GM19025 (cell line): ENCODE data around the gene PLCXD3.
A peak's percentile ranks its signal among the peaks of the same experiment; 100 is the strongest.

Experiments
- ATAC-seq: cut with Tn5 transposase; IDR thresholded peaks from one replicate; pipeline ENCODE4 v1.9.1; 2021; ENCODE audit warnings: mild to moderate bottlenecking, low read depth, moderate library complexity; ENCODE audit not compliant: unreplicated experiment

PLCXD3 gene

DNA sequence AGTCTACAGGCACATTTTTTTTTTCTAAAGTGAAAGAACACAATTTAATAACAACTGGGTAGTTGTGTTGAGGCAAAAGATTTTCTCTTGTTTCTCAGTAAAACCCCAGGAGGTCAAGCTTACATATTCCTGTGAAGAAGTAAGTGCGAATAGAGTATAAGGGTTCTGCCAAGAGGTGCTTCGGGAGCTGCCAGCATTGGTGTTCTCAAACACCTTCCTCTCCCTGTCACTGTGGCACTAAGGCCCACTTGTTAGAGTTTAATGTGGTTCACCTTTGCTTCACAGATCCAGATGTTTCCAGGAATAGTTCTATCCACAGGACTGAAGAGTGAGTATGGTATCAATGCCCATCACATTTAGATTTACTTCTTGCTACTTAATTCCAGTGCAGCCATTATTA, 205.3 kb downstream of the PLCXD3 start:
- no peak for ATAC-seq

DNA sequence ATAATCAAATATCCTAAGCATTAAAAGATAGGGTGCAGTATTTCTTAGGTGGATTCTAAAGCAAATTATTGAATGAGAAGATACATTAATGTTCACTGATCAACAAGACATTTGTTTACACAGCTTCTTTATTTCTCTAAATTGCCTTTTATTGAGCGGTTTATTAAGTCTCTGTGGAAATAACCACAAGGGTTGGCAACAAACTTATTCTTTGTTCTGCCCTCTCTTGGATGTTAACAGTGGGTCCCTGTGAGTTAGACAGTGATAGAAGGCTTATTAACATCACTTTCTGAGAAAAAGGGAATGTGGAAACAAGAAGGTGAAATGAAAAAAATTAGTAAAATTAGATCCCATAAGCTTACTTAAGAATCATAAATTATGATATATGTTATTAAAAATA, 214.3 kb downstream of the PLCXD3 start:
- ATAC-seq, result no peak

DNA sequence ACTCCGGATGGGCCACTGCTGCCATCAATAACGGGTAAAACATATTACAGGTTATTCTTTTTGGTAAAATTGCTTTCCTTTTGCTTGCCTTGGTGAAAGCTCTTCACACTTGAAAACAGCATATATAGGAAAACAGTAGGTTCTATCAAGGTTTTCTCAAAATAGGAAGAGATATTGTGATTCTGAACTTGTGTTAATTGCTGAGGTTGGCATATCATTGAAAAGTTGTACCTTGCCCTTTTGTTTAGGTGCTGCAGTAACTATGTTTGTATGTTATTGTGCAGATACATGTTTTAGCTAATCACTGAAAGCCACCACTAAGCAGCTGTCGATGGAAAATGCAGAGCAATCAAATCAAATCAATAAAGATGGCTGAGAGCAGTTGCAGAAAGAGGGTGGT, 219.1 kb downstream of the PLCXD3 start:
- ATAC-seq, result no peak

- no peak for ATAC-seq
Measured at GRCh38 chr5:41290810-41291209, 219.6 kb downstream of the PLCXD3 start.

GRCh38 chr5:41289970-41290464, 220.4 kb downstream of the PLCXD3 start:
- no peak for ATAC-seq

GRCh38 chr5:41286696-41287095, 223.7 kb downstream of the PLCXD3 start:
- no peak for ATAC-seq

- ATAC-seq, result no peak
Measured at GRCh38 chr5:41286165-41286564, 224.2 kb downstream of the PLCXD3 start.

- no peak for ATAC-seq
Measured at GRCh38 chr5:41284938-41285337, 225.5 kb downstream of the PLCXD3 start.

GRCh38 chr5:41281215-41281810, 229.1 kb downstream of the PLCXD3 start:
- no peak for ATAC-seq

DNA sequence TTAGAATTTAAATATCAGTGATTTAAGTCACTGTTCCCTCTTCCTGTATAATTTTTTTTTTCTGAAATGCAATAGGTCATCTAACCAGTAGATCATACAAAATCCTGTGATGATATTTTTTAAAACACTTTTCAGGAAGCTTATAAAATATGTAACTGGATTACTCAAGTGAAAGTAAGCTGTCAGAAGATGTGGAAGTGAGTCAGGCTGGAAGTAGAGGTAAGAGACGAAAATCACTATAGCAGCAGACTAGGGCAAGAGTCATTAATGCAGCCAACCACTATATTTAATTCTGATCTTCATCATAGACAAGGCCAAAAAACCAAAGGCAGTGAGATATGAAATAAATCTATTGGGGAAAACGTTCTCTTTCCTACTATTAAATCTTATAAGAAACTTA, 231.4 kb downstream of the PLCXD3 start:
- ATAC-seq, result no peak

- ATAC-seq, result no peak
Measured at GRCh38 chr5:41277476-41278245, 232.7 kb downstream of the PLCXD3 start.

GRCh38 chr5:41275813-41276512, 234.4 kb downstream of the PLCXD3 start:
- ATAC-seq, result peak; percentile 79

DNA sequence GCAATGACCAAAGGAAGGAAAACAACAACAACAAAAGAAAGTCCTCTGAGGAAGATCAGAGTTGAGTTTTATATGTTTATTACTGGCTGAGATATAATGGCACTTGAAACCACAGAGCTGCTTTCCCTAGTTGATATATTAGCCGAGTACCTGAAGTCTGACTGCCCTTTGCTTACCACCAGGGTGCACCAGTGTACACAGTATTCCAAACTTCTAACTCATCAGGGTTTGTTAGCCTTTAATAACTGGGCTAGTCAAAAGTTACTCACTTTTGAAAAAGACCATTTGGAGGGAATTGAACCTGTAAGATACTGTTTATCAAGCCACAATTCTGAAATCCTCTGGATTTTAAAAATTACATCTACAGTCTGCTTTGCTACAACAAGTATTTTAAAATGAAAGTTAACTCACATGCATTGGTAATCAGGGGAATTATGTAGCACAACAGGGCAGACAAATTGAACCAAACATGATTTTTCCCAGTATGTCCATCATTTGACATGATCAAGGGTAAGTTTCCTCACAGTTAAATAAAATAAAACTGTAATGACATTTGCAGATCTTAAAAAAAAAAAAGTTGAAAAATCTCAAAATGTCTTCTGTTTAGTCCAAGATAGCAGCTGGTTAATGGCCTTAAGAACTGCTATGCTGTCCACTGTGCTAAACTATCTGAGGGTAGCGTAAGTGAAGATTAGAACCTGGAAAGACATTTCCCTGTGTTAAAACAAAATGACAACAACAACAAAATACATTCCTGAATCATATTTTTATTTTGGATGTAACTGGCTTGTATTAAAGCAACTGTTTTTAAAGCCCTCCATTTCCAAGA, 239.8 kb downstream of the PLCXD3 start:
- peak; percentile 84 for ATAC-seq

GRCh38 chr5:41268894-41269293, 241.5 kb downstream of the PLCXD3 start:
- ATAC-seq, result no peak

- ATAC-seq, result no peak
Measured at GRCh38 chr5:41266377-41266776, 244.0 kb downstream of the PLCXD3 start.

- no peak for ATAC-seq
Measured at GRCh38 chr5:41264019-41264418, 246.4 kb downstream of the PLCXD3 start.

DNA sequence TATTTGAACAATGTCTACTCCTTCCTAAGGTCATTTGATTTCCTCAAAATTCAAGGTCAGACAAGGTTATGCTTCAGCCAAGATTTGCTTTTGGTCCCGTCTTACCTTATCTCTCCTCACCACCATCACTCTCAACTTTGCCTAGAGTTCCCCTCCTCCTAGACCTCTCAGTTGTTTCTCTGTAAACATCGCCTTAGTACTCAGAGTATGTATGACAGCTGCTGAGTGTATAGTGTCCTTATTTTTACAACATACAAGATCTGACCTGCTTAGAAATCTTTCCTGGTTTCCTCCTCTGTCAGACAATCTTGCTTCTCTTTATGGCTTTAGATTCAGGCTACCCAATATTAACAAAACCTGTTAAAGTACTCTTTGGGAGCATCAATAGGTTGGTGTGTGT, 247.1 kb downstream of the PLCXD3 start:
- ATAC-seq, result no peak
